ENCODE measurements around the gene NKTR.

The NKTR gene

GRCh38 chr3:42652251-42652610 lies 51.7 kb downstream of the NKTR start:
- no peak overlapping the region for H3K27ac ChIP-seq
- TF ChIP-seq ZFX (IDR thresholded peaks at IDR 0.05; ENCODE audit: borderline replicate concordance) (no peak), CTCF (IDR thresholded peaks at IDR 0.05) (no peak)

- peak overlapping the region; percentile 60 for H3K27ac ChIP-seq
- TF ChIP-seq CTCF (IDR thresholded peaks at IDR 0.05): no peak
- no peak for TF ChIP-seq ZFX (IDR thresholded peaks at IDR 0.05; ENCODE audit: borderline replicate concordance)
These were observed 52.3 kb downstream of the NKTR start for GRCh38 chr3:42652611-42653302.

GRCh38 chr3:42653303-42653559 lies 52.7 kb downstream of the NKTR start:
- TF ChIP-seq CTCF (IDR thresholded peaks at IDR 0.05) (no peak), ZFX (IDR thresholded peaks at IDR 0.05; ENCODE audit: borderline replicate concordance) (no peak)
- peak overlapping the region; percentile 60 for H3K27ac ChIP-seq

GRCh38 chr3:42653560-42654330 lies 53.3 kb downstream of the NKTR start, which contains the start of gene ZBTB47:
ZBTB47 (plus strand) TSS chr3:42653697; CDS start chr3:42658356, 4,659 bp downstream.
- H3K27ac ChIP-seq: peak within 1 kb of the TSS; percentile 60
- no peak for TF ChIP-seq CTCF (IDR thresholded peaks at IDR 0.05)
- TF ChIP-seq ZFX (IDR thresholded peaks at IDR 0.05; ENCODE audit: borderline replicate concordance): no peak

GRCh38 chr3:42654331-42655201 lies 54.1 kb downstream of the NKTR start:
- TF ChIP-seq CTCF (IDR thresholded peaks at IDR 0.05) (peak; percentile 41), ZFX (IDR thresholded peaks at IDR 0.05; ENCODE audit: borderline replicate concordance) (no peak)
- H3K27ac ChIP-seq: peak overlapping the region; percentile 60

- no peak overlapping the region for H3K27ac ChIP-seq
- TF ChIP-seq ZFX (IDR thresholded peaks at IDR 0.05; ENCODE audit: borderline replicate concordance) (no peak), CTCF (IDR thresholded peaks at IDR 0.05) (no peak)
These were observed 54.9 kb downstream of the NKTR start for GRCh38 chr3:42655331-42655888.
